ENCODE measurements around the gene NLRP12.
"Not testable (repeated sequence)": the region's sequence is repeated elsewhere in the genome, so short reads cannot be mapped to it uniquely, and the experiment has no call there.

NLRP12 gene

DNA sequence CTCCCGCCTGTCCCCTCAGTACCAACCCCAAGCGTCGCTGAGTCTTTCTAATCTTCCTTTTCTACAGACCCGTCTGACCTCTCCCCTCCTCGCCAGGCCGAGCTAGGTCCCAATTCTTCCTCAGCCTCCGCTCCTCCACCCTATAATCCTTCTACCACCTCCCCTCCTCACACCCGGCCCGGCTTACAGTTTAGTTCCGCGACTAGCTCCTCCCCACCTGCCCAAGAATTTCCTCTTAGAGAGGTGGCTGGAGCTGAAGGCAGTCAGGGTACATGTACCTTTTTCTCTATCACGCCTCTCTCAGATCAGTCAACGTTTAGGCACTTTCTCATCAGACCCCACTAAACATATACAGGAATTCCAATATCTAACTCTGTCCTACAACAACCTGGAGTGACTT, 8.7 kb upstream of the NLRP12 start:
- not testable (repeated sequence) for H3K4me1 ChIP-seq (ENCODE audit: control insufficient read depth in 1 of 2, insufficient read depth in 2 of 2, low read length in 2 of 2); H3K27ac ChIP-seq (ENCODE audit: low read depth, low read length); H3K9ac ChIP-seq (ENCODE audit: low read depth in 1 of 2, low read length in 2 of 2); H3K4me3 ChIP-seq (ENCODE audit: low read depth in 1 of 2, low read length in 2 of 2); H3K36me3 ChIP-seq (ENCODE audit: control insufficient read depth in 1 of 2, insufficient read depth in 2 of 2, low read length in 2 of 2); H3K9me3 ChIP-seq (ENCODE audit: control insufficient read depth in 1 of 2, low read length in 2 of 2); H3K27me3 ChIP-seq (ENCODE audit: control insufficient read depth in 1 of 2, insufficient read depth in 2 of 2, low read length in 2 of 2)

- Histone ChIP-seq H3K4me1 (ENCODE audit: control insufficient read depth in 1 of 2, insufficient read depth in 2 of 2, low read length in 2 of 2) (peaks cover 0 to 4% of the 10 kb centered on the region in 2 donors), H3K36me3 (ENCODE audit: control insufficient read depth in 1 of 2, insufficient read depth in 2 of 2, low read length in 2 of 2) (no peaks in the 10 kb centered on the region), H3K4me3 (ENCODE audit: low read depth in 1 of 2, low read length in 2 of 2) (no peak overlapping the region), H3K27me3 (ENCODE audit: control insufficient read depth in 1 of 2, insufficient read depth in 2 of 2, low read length in 2 of 2) (no peaks in the 10 kb centered on the region), H3K9ac (ENCODE audit: low read depth in 1 of 2, low read length in 2 of 2) (no peak overlapping the region), H3K9me3 (ENCODE audit: control insufficient read depth in 1 of 2, low read length in 2 of 2) (no peaks in the 10 kb centered on the region), H3K27ac (ENCODE audit: low read depth, low read length) (no peak overlapping the region)
These were observed 4.4 kb upstream of the NLRP12 start for GRCh38 chr19:53828531-53828930.

DNA sequence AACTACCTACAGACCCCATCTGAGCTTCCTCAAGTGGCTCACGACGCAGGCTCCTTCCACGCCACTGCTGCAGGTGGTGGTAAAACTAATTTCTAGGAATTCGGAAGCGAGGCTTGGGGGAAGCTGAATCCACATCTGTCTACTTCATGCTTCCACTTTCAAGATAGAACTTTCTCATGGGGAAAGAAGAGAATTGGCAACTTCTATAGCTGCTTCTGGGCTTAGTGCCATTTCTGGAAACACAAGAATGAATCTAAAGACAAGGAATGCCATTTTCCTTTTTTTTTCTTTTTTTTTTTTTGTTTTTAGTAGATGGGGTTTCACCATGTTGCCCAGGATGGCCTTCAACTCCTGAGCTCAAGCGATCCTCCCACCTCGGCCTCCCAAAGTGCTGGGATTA, 2.8 kb upstream of the NLRP12 start:
- no peaks in the 10 kb centered on the region for H3K27me3 ChIP-seq (ENCODE audit: control insufficient read depth in 1 of 2, insufficient read depth in 2 of 2, low read length in 2 of 2)
- H3K9me3 ChIP-seq (ENCODE audit: control insufficient read depth in 1 of 2, low read length in 2 of 2) = no peaks in the 10 kb centered on the region
- peaks cover 0 to 4% of the 10 kb centered on the region in 2 donors for H3K4me1 ChIP-seq (ENCODE audit: control insufficient read depth in 1 of 2, insufficient read depth in 2 of 2, low read length in 2 of 2)
- H3K4me3 ChIP-seq (ENCODE audit: low read depth in 1 of 2, low read length in 2 of 2) = no peak overlapping the region
- no peak overlapping the region for H3K27ac ChIP-seq (ENCODE audit: low read depth, low read length)
- no peaks in the 10 kb centered on the region for H3K36me3 ChIP-seq (ENCODE audit: control insufficient read depth in 1 of 2, insufficient read depth in 2 of 2, low read length in 2 of 2)
- no peak overlapping the region for H3K9ac ChIP-seq (ENCODE audit: low read depth in 1 of 2, low read length in 2 of 2)

- Histone ChIP-seq H3K9ac (ENCODE audit: low read depth in 1 of 2, low read length in 2 of 2) (no peak overlapping the region), H3K27ac (ENCODE audit: low read depth, low read length) (no peak overlapping the region), H3K9me3 (ENCODE audit: control insufficient read depth in 1 of 2, low read length in 2 of 2) (no peaks in the 10 kb centered on the region), H3K4me3 (ENCODE audit: low read depth in 1 of 2, low read length in 2 of 2) (no peak overlapping the region), H3K4me1 (ENCODE audit: control insufficient read depth in 1 of 2, insufficient read depth in 2 of 2, low read length in 2 of 2) (peaks cover 0 to 4% of the 10 kb centered on the region in 2 donors), H3K27me3 (ENCODE audit: control insufficient read depth in 1 of 2, insufficient read depth in 2 of 2, low read length in 2 of 2) (no peaks in the 10 kb centered on the region), H3K36me3 (ENCODE audit: control insufficient read depth in 1 of 2, insufficient read depth in 2 of 2, low read length in 2 of 2) (no peaks in the 10 kb centered on the region)
These were observed 564 bp downstream of the NLRP12 start for GRCh38 chr19:53823380-53824120.

GRCh38 chr19:53819861-53820260, 4.3 kb downstream of the NLRP12 start:
- no peaks in the 10 kb centered on the region for H3K9me3 ChIP-seq (ENCODE audit: control insufficient read depth in 1 of 2, low read length in 2 of 2)
- no peak overlapping the region for H3K4me3 ChIP-seq (ENCODE audit: low read depth in 1 of 2, low read length in 2 of 2)
- H3K36me3 ChIP-seq (ENCODE audit: control insufficient read depth in 1 of 2, insufficient read depth in 2 of 2, low read length in 2 of 2) = no peaks in the 10 kb centered on the region
- H3K27me3 ChIP-seq (ENCODE audit: control insufficient read depth in 1 of 2, insufficient read depth in 2 of 2, low read length in 2 of 2) = no peaks in the 10 kb centered on the region
- H3K4me1 ChIP-seq (ENCODE audit: control insufficient read depth in 1 of 2, insufficient read depth in 2 of 2, low read length in 2 of 2) = peaks cover 0 to 4% of the 10 kb centered on the region in 2 donors
- H3K27ac ChIP-seq (ENCODE audit: low read depth, low read length) = no peak overlapping the region
- H3K9ac ChIP-seq (ENCODE audit: low read depth in 1 of 2, low read length in 2 of 2) = no peak overlapping the region

DNA sequence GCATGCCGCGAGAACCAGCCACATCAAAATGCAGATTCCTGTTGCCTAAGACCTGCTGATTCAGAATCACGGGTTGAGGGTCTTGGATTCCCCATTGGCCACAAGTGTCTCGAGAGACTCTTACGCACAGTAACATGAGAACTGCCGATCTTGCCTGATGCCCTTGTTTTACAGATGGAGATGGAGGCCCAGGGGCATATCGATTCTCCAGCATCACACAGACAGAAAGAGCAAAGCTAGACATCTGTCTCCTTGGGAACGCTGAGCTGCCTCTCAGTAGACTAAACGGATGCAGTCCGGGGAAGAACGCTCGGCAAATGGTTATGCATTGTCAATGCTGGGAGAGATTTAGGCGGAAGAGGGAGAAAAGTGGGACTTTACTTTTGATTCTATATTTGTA, 5.4 kb downstream of the NLRP12 start:
- no peaks in the 10 kb centered on the region for H3K9me3 ChIP-seq (ENCODE audit: control insufficient read depth in 1 of 2, low read length in 2 of 2)
- no peaks in the 10 kb centered on the region for H3K4me1 ChIP-seq (ENCODE audit: control insufficient read depth in 1 of 2, insufficient read depth in 2 of 2, low read length in 2 of 2)
- H3K27me3 ChIP-seq (ENCODE audit: control insufficient read depth in 1 of 2, insufficient read depth in 2 of 2, low read length in 2 of 2) = no peaks in the 10 kb centered on the region
- no peak overlapping the region for H3K4me3 ChIP-seq (ENCODE audit: low read depth in 1 of 2, low read length in 2 of 2)
- no peak overlapping the region for H3K9ac ChIP-seq (ENCODE audit: low read depth in 1 of 2, low read length in 2 of 2)
- H3K27ac ChIP-seq (ENCODE audit: low read depth, low read length) = no peak overlapping the region
- no peaks in the 10 kb centered on the region for H3K36me3 ChIP-seq (ENCODE audit: control insufficient read depth in 1 of 2, insufficient read depth in 2 of 2, low read length in 2 of 2)

DNA sequence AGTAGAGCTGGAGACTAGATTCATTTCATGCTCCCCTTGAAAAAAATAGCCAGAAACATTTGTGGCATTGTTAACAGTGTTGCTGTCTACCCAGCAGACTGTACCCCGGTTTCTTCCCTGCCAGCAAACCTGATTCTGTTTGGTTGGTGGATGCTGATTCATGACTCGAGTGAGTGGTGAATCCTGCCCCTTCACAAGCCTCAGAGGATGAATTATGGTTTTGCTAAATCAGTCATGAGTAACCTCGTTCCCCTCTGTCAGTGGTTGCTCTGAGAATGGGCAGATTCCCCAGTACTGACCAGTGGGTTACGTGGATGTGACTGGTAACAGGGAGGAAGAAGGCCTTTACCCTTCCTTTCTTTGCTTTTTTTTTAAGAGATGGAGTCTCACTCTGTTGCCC, 10.1 kb downstream of the NLRP12 start:
- Histone ChIP-seq H3K9me3 (ENCODE audit: control insufficient read depth in 1 of 2, low read length in 2 of 2) (no peaks in the 10 kb centered on the region), H3K9ac (ENCODE audit: low read depth in 1 of 2, low read length in 2 of 2) (no peak overlapping the region), H3K27ac (ENCODE audit: low read depth, low read length) (no peak overlapping the region), H3K27me3 (ENCODE audit: control insufficient read depth in 1 of 2, insufficient read depth in 2 of 2, low read length in 2 of 2) (no peaks in the 10 kb centered on the region), H3K4me1 (ENCODE audit: control insufficient read depth in 1 of 2, insufficient read depth in 2 of 2, low read length in 2 of 2) (no peaks in the 10 kb centered on the region), H3K4me3 (ENCODE audit: low read depth in 1 of 2, low read length in 2 of 2) (no peak overlapping the region), H3K36me3 (ENCODE audit: control insufficient read depth in 1 of 2, insufficient read depth in 2 of 2, low read length in 2 of 2) (no peaks in the 10 kb centered on the region)

- Histone ChIP-seq H3K4me3 (ENCODE audit: low read depth in 1 of 2, low read length in 2 of 2) (no peak overlapping the region), H3K4me1 (ENCODE audit: control insufficient read depth in 1 of 2, insufficient read depth in 2 of 2, low read length in 2 of 2) (no peaks in the 10 kb centered on the region), H3K27ac (ENCODE audit: low read depth, low read length) (no peak overlapping the region), H3K36me3 (ENCODE audit: control insufficient read depth in 1 of 2, insufficient read depth in 2 of 2, low read length in 2 of 2) (no peaks in the 10 kb centered on the region), H3K9me3 (ENCODE audit: control insufficient read depth in 1 of 2, low read length in 2 of 2) (no peaks in the 10 kb centered on the region), H3K9ac (ENCODE audit: low read depth in 1 of 2, low read length in 2 of 2) (no peak overlapping the region), H3K27me3 (ENCODE audit: control insufficient read depth in 1 of 2, insufficient read depth in 2 of 2, low read length in 2 of 2) (no peaks in the 10 kb centered on the region)
These were observed 11.8 kb downstream of the NLRP12 start for GRCh38 chr19:53812335-53812734.

GRCh38 chr19:53810891-53811290, 13.2 kb downstream of the NLRP12 start:
- Histone ChIP-seq H3K9me3 (ENCODE audit: control insufficient read depth in 1 of 2, low read length in 2 of 2) (no peaks in the 10 kb centered on the region), H3K36me3 (ENCODE audit: control insufficient read depth in 1 of 2, insufficient read depth in 2 of 2, low read length in 2 of 2) (no peaks in the 10 kb centered on the region), H3K4me1 (ENCODE audit: control insufficient read depth in 1 of 2, insufficient read depth in 2 of 2, low read length in 2 of 2) (no peaks in the 10 kb centered on the region), H3K27me3 (ENCODE audit: control insufficient read depth in 1 of 2, insufficient read depth in 2 of 2, low read length in 2 of 2) (no peaks in the 10 kb centered on the region), H3K27ac (ENCODE audit: low read depth, low read length) (no peak overlapping the region), H3K9ac (ENCODE audit: low read depth in 1 of 2, low read length in 2 of 2) (no peak overlapping the region), H3K4me3 (ENCODE audit: low read depth in 1 of 2, low read length in 2 of 2) (no peak overlapping the region)

GRCh38 chr19:53810187-53810546, 13.9 kb downstream of the NLRP12 start:
- Histone ChIP-seq H3K27ac (ENCODE audit: low read depth, low read length) (no peak overlapping the region), H3K9me3 (ENCODE audit: control insufficient read depth in 1 of 2, low read length in 2 of 2) (no peaks in the 10 kb centered on the region), H3K4me3 (ENCODE audit: low read depth in 1 of 2, low read length in 2 of 2) (no peak overlapping the region)

More at GRCh38 chr19:53810187-53810546, 13.9 kb downstream of the NLRP12 start:
- Histone ChIP-seq H3K36me3 (ENCODE audit: control insufficient read depth in 1 of 2, insufficient read depth in 2 of 2, low read length in 2 of 2) (no peaks in the 10 kb centered on the region), H3K9ac (ENCODE audit: low read depth in 1 of 2, low read length in 2 of 2) (no peak overlapping the region), H3K27me3 (ENCODE audit: control insufficient read depth in 1 of 2, insufficient read depth in 2 of 2, low read length in 2 of 2) (no peaks in the 10 kb centered on the region), H3K4me1 (ENCODE audit: control insufficient read depth in 1 of 2, insufficient read depth in 2 of 2, low read length in 2 of 2) (no peaks in the 10 kb centered on the region)
